ENCODE data around the gene NOP53. TPM values are rescaled to one million over a fixed set of nuclear protein-coding genes. Genes with fewer than 3 reads are reported as not detected.

Gene NOP53
- total and polyA plus RNA-seq, 2 of the 4 experiments (the other 2 are of a cell fraction), result 59.5 to 83.2 TPM

GRCh38 chr19:47801270-47801669 lies 55.9 kb downstream of the NOP53 start:
- Histone ChIP-seq H3K79me1 (ENCODE audit: low read depth in 1 of 2, low read length in 2 of 2) (no peaks in the 10 kb centered on the region), H3K4ac (ENCODE audit: low read depth, low read length) (no peak overlapping the region), H4K20me1 (ENCODE audit: insufficient read depth, low read length) (no peaks in the 10 kb centered on the region), H3K14ac (replicated peaks; ENCODE audit: low read depth, low read length) (no peak overlapping the region), H2BK20ac (ENCODE audit: low read depth, low read length) (no peak overlapping the region), H3K9ac (ENCODE audit: low read depth, low read length) (no peak overlapping the region), H2BK5ac (ENCODE audit: low read depth, low read length, poor library complexity, severe bottlenecking) (no peak overlapping the region), H2AFZ (replicated peaks; ENCODE audit: low read length, poor library complexity) (no peak overlapping the region), H4K91ac (ENCODE audit: insufficient read depth, low read depth, low read length) (no peak overlapping the region), H3K4me3 (ENCODE audit: insufficient read depth, low read depth, low read length) (no peak overlapping the region), H3K18ac (ENCODE audit: low read depth, low read length) (no peak overlapping the region), H2AK9ac (replicated peaks; ENCODE audit: low read depth, low read length, poor library complexity) (no peak overlapping the region), H3K36me3 (ENCODE audit: control insufficient read depth, insufficient read depth, low read length) (no peaks in the 10 kb centered on the region), H3K4me2 (ENCODE audit: low read depth, low read length) (no peak overlapping the region), H3K9me1 (ENCODE audit: insufficient read depth, low read length) (no peaks in the 10 kb centered on the region), H3K27me3 (ENCODE audit: control insufficient read depth, insufficient read depth, low read length) (peaks cover 7% of the 10 kb centered on the region), H2BK15ac (ENCODE audit: low read depth, low read length) (no peak overlapping the region), H4K8ac (ENCODE audit: low read depth in 2 of 2, low read length in 2 of 2) (no peak overlapping the region), H4K5ac (ENCODE audit: low read depth, low read length) (no peak overlapping the region), H3K9me3 (ENCODE audit: control insufficient read depth, insufficient read depth, low read length) (no peaks in the 10 kb centered on the region), H3K4me1 (ENCODE audit: control insufficient read depth, insufficient read depth, low read length) (no peaks in the 10 kb centered on the region), H2AK5ac (ENCODE audit: low read depth, low read length) (no peak overlapping the region), H2BK120ac (ENCODE audit: low read depth, low read length) (no peak overlapping the region), H3K23ac (ENCODE audit: low read depth, low read length) (no peak overlapping the region), H3K27ac (ENCODE audit: insufficient read depth, low read length) (no peak overlapping the region), H3K56ac (ENCODE audit: extremely low read depth, insufficient read depth, low read length) (no peak overlapping the region)
- no CpG with 5 or more reads among the region's 4 CpGs for WGBS, 2 experiments (ENCODE audit: extremely low coverage in 2 of 2, insufficient read length in 1 of 2)
- TF ChIP-seq POLR2A (IDR thresholded peaks at IDR 0.05; ENCODE audit: low read depth, low read length) (no peak), CHD1 (IDR thresholded peaks at IDR 0.05; ENCODE audit: low read depth, low read length) (no peak)
- BruUV-seq (replicated peaks), result no TSS peak
- POLR2A ChIA-PET (ENCODE audit: unreplicated experiment), result no interaction called here
- intact Hi-C loops (cut with micrococcal nuclease), result no loop called here
- in situ Hi-C loops (cut with MboI; ENCODE audit: low sequenced_read_pairs), result no loop called here
- ATAC-seq (ENCODE audit: low read depth) (no peak), DNase-seq (no peak)
- dilution Hi-C loops (cut with HindIII; ENCODE audit: low sequenced_read_pairs, unreplicated experiment), result no loop called here
- CTCF ChIA-PET, result no interaction called here

All from IMR-90 (cell line).